HEK293T (cell line): ENCODE results near the gene HCFC1R1.

ENCODE experiments used
- CTCF ChIA-PET: fragments of 350-600 bp; formaldehyde crosslinking; extraction: SDS; loops from one replicate; lab custom pipeline; 2021; ENCODE audit warnings: antibody characterized with exemption, inconsistent platforms; lab: Yijun Ruan, JAX
- POLR2A ChIA-PET: fragments of 350-600 bp; formaldehyde crosslinking; extraction: SDS; loops from one replicate; lab custom pipeline; 2020; ENCODE audit warnings: antibody characterized with exemption, inconsistent platforms; lab: Yijun Ruan, JAX
- DNase-seq: peaks from one replicate; pipeline ENCODE4 v3.0.0; 2012; ENCODE audit warnings: mixed read lengths; ENCODE audit errors: extremely low spot score
- ARNT ChIP-seq: fragments of 450-650 bp; IDR thresholded peaks from 2 replicates; pipeline ENCODE4 v1.6.1; 2017; ENCODE audit warnings: mild to moderate bottlenecking
- BHLHE40 ChIP-seq: fragments of 450-650 bp; IDR thresholded peaks from 2 replicates; pipeline ENCODE4 v1.6.1; 2016; ENCODE audit warnings: mild to moderate bottlenecking, moderate library complexity, borderline replicate concordance
- CTBP1 ChIP-seq: fragments of 450-650 bp; IDR thresholded peaks from 2 replicates; pipeline ENCODE4 v1.6.1; 2016; ENCODE audit warnings: borderline replicate concordance
- ELF4 ChIP-seq: fragments of 450-650 bp; IDR thresholded peaks from 2 replicates; pipeline ENCODE4 v1.6.1; 2017; ENCODE audit warnings: antibody characterized with exemption
- FOXA1 ChIP-seq: fragments of 450-650 bp; IDR thresholded peaks from 2 replicates; pipeline ENCODE4 v1.6.1; 2016; ENCODE audit warnings: mild to moderate bottlenecking
- FOXK2 ChIP-seq: fragments of 450-650 bp; IDR thresholded peaks from 2 replicates; pipeline ENCODE4 v1.6.1; 2016; ENCODE audit warnings: mild to moderate bottlenecking
- FOXM1 ChIP-seq: fragments of 450-650 bp; IDR thresholded peaks from 2 replicates; pipeline ENCODE4 v1.6.1; 2017; ENCODE audit warnings: mild to moderate bottlenecking, borderline replicate concordance
- HDGF ChIP-seq: fragments of 450-650 bp; IDR thresholded peaks from 2 replicates; pipeline ENCODE4 v1.6.1; 2017; ENCODE audit warnings: antibody characterized with exemption, borderline replicate concordance
- L3MBTL2 ChIP-seq: fragments of 450-650 bp; conservative IDR thresholded peaks from 2 replicates; pipeline ENCODE4 v1.6.1; 2016; ENCODE audit warnings: mild to moderate bottlenecking
- LEF1 ChIP-seq: fragments of 450-650 bp; IDR thresholded peaks from 2 replicates; pipeline ENCODE4 v1.6.1; 2017; ENCODE audit warnings: mild to moderate bottlenecking, borderline replicate concordance
- NFRKB ChIP-seq: fragments of 450-650 bp; IDR thresholded peaks from 2 replicates; pipeline ENCODE4 v1.6.1; 2016; ENCODE audit warnings: mild to moderate bottlenecking, moderate library complexity
- SP1 ChIP-seq: fragments of 450-650 bp; IDR thresholded peaks from 2 replicates; pipeline ENCODE4 v1.6.1; 2017
- SUZ12 ChIP-seq: fragments of 450-650 bp; IDR thresholded peaks from 2 replicates; pipeline ENCODE4 v1.6.1; 2016; ENCODE audit warnings: mild to moderate bottlenecking
- TARDBP ChIP-seq: fragments of 450-650 bp; IDR thresholded peaks from 2 replicates; pipeline ENCODE4 v1.6.1; 2016
- ZNF384 ChIP-seq: fragments of 450-650 bp; IDR thresholded peaks from 2 replicates; pipeline ENCODE4 v1.6.1; 2016
- TF ChIP-seq, protein P1 (sequence below): fragments of 450-650 bp; IDR thresholded peaks from 2 replicates; pipeline ENCODE4 v1.6.1; 2016

The HCFC1R1 gene

DNA sequence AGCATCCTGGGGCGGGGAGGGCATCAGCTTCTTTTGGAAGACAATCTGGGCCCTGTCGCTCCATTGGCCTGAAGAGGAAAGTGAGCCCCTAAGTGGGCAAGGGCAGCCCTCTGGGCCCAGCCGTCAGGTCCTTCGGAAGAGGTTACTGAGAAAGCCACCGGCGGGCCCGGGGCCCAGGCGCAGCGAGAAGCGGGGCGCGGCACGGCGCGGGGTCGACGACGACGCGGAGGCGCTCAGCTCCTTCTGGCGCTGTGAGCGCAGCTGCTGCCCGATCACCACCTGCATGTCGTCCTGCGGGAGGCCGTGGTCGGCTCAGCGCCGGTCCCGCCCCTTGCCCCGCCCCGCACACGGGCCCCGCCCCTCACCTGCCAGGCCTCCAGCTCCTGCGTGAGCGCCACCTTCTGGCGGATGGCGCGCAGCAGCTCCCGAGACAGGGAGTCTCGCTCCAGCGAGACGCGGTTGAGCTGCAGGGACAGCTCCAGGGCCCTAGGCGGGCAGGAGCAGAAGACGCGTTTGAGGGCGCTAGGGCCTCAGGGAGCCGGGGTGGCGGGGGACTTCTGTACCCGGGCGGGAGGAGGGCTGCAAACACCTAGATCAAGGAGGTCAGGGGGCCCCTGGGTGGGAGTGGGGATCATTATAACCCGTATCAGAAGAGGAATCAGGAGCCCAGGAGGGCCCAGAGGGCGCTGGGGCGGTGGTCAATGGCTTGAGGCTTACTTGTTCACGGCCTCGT lies 4.4 kb upstream of the HCFC1R1 start:
- TF ChIP-seq FOXM1 (no peak), LEF1 (no peak), FOXK2 (no peak), FOXA1 (no peak)
- TF ChIP-seq, protein P1, sequence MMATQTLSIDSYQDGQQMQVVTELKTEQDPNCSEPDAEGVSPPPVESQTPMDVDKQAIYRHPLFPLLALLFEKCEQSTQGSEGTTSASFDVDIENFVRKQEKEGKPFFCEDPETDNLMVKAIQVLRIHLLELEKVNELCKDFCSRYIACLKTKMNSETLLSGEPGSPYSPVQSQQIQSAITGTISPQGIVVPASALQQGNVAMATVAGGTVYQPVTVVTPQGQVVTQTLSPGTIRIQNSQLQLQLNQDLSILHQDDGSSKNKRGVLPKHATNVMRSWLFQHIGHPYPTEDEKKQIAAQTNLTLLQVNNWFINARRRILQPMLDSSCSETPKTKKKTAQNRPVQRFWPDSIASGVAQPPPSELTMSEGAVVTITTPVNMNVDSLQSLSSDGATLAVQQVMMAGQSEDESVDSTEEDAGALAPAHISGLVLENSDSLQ = no peak
- DNase-seq = peak; percentile 94
- ChIA-PET POLR2A (interaction anchor here (1.0 to 2.0 kb wide), 8 partner anchors 8 to 107 kb away, joined by 4 to 17 read pairs (median 6); partner anchors contain the start of genes CLDN6, PKMYT1, TNFRSF12A and ZNF213), CTCF (interaction anchor here (0.7 to 1.9 kb wide), 15 partner anchors 8 to 96 kb away, joined by 3 to 20 read pairs (median 4); partner anchors contain the start of genes CLDN6, CLDN9 and TNFRSF12A)

GRCh38 chr16:3027489-3027795 lies 3.7 kb upstream of the HCFC1R1 start:
- TF ChIP-seq FOXK2 = no peak
- TF ChIP-seq CTBP1 = no peak
- TF ChIP-seq ARNT = no peak
- TF ChIP-seq SP1 = no peak
- TF ChIP-seq ELF4 = no peak
- no peak for TF ChIP-seq SUZ12
- no peak for TF ChIP-seq FOXM1
- no peak for TF ChIP-seq TARDBP
- TF ChIP-seq LEF1 = no peak
- CTCF ChIA-PET = interaction anchor here (0.6 to 1.9 kb wide), 14 partner anchors 8 to 80 kb away, joined by 3 to 20 read pairs (median 4); partner anchors contain the start of genes CLDN6 and TNFRSF12A
- no peak for DNase-seq
- POLR2A ChIA-PET = interaction anchor here (1.0 to 2.0 kb wide), 7 partner anchors 9 to 108 kb away, joined by 4 to 17 read pairs (median 5); partner anchors contain the start of genes CLDN6, PKMYT1 and ZNF213

- CTCF ChIA-PET = interaction anchor here (0.6 to 1.9 kb wide), 6 partner anchors 9 to 81 kb away, joined by 3 to 20 read pairs (median 4); partner anchors contain the start of gene CLDN6
Measured at GRCh38 chr16:3026609-3027488, 3.1 kb upstream of the HCFC1R1 start.

DNA sequence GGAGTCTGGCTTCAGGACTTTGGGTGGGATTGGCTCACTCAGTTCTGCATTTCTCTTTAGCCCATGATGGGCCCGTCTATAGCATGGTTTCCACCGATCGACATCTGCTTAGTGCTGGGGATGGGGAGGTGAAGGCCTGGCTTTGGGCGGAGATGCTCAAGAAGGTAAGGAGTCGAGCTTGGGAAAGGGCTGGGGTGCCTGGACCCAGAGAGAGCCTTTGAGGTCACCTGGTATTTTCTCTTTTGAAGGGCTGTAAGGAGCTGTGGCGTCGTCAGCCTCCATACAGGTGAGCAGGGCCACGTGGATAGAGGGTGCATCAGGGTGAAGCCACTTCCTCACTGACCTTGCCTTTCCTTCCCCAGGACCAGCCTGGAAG lies 2.2 kb upstream of the HCFC1R1 start:
- TF ChIP-seq L3MBTL2 (no peak), ZNF384 (no peak), HDGF (no peak), TARDBP (no peak), ELF4 (no peak), LEF1 (no peak), NFRKB (no peak), BHLHE40 (no peak), FOXK2 (no peak), FOXM1 (no peak), SUZ12 (no peak), FOXA1 (no peak), ARNT (no peak), SP1 (no peak), CTBP1 (no peak)
- TF ChIP-seq, protein P1 = no peak
- ChIA-PET POLR2A (no interaction called here), CTCF (interaction anchor here (0.6 kb wide), 2 partner anchors 36 to 104 kb away, joined by 3 read pairs; no protein-coding TSS in a partner anchor)
- DNase-seq = no peak

More at GRCh38 chr16:3026609-3027488, 3.1 kb upstream of the HCFC1R1 start:
- no peak for TF ChIP-seq SUZ12
- no peak for TF ChIP-seq BHLHE40
- TF ChIP-seq ARNT = no peak
- TF ChIP-seq L3MBTL2 = no peak
- TF ChIP-seq ZNF384 = no peak
- no peak for TF ChIP-seq FOXK2
- no peak for TF ChIP-seq HDGF
- TF ChIP-seq, protein P1 = no peak
- TF ChIP-seq FOXM1 = no peak
- TF ChIP-seq ELF4 = no peak
- no peak for TF ChIP-seq FOXA1
- TF ChIP-seq LEF1 = no peak
- no peak for TF ChIP-seq CTBP1
- TF ChIP-seq SP1 = no peak
- TF ChIP-seq NFRKB = no peak
- TF ChIP-seq TARDBP = no peak
- no peak for DNase-seq
- POLR2A ChIA-PET = interaction anchor here (1.2 to 2.0 kb wide), 2 partner anchors 8 to 19 kb away, joined by 5 to 17 read pairs; partner anchors contain the start of gene CLDN6

DNA sequence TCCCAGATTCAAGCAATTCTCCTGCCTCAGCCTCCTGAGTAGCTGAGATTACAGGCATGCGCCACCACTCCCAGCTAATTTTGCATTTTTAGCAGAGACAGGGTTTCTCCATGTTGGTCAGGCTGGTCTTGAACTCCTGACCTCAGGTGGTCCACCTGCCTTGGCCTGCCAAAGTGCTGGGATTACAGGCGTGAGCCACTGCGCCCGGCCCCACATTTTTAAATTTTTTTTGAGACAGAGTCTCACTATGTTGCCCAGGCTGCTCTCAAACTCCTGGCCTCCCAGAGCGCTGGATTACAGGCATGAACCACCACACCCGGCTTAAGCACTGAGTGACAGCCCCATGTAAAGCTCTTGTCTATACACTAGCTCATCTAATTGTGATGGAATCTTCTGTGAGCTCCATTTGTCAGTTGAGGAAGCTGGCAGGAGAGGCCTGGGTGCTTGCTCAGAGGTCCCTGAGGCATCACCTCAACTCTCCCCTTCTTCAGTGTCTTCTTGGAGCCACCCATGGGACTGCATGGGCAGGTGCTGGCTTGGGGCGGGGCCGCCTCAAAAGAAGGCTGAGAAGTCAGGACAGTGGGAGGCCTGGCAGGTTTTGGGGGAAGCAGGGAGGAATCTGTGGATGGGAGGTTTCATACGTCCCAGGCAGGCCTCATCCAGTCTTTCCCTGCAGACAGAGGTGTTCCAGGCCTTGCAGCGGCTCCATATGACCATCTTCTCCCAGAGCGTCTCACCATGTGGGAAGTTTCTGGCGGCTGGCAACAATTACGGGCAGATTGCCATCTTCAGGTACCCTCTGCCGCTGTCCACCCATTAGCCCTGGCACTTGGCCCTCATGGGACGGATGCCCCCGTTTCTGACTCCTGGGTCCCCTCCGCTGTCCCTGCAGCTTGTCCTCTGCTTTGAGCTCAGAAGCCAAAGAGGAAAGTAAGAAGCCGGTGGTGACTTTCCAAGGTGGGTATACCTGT lies 1.6 kb upstream of the HCFC1R1 start:
- CTCF ChIA-PET = interaction anchor here (0.6 kb wide), 1 partner anchor 104 kb away, joined by 3 read pairs; no protein-coding TSS in a partner anchor
- POLR2A ChIA-PET = interaction anchor here (0.6 kb wide), 1 partner anchor 59 kb away, joined by 3 read pairs; no protein-coding TSS in a partner anchor
- DNase-seq = no peak
- TF ChIP-seq ZNF384 (no peak), BHLHE40 (no peak), SUZ12 (no peak), ARNT (no peak), FOXA1 (no peak), ELF4 (no peak), L3MBTL2 (no peak), TARDBP (no peak), FOXM1 (no peak), SP1 (no peak), FOXK2 (no peak), CTBP1 (no peak), HDGF (no peak), NFRKB (no peak), LEF1 (no peak)
- TF ChIP-seq, protein P1 = no peak
